Measurements from ENCODE around the gene VPS39.

Gene VPS39

DNA sequence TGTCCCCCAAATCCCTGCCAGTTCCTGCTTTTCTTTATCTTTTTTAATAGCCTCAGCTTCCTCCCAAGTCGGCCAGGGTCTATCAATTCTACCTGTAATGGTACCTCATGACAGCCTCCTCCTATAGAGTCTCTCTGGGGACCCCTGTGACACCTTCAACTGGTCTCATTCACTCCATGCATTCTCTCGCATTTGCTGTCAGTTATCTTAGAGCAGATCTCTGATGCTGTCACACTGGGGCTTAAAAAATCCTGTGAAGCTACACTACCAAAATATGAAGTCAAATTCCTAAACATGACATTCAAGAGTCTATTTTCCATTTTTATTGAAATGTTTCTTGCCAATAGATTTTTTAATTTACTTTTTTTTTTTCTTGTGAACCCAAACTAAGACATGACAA lies 5.5 kb downstream of the VPS39 start:
- no peak for DNase-seq (ENCODE audit: low read depth in 1 of 2, low spot score in 1 of 2)

DNA sequence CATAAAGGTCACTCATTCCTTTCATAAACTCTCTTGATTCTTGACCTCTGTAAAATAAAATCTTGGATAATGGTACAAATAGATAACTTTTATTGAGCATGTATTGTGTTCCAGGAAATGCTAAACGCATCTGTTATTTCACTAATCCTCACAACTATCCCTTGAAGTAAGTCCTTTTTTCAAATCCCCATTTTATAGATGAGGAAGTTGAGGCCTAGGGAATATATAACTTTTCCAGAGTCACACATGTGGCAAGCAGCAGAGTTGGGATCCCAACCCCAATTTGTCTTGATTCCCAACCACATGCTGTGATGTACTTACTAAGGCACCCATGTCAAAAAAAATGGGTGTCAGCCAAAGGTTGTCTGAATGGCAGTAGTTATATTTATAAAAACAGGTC lies 6.3 kb downstream of the VPS39 start:
- DNase-seq (ENCODE audit: low read depth in 1 of 2, low spot score in 1 of 2): no peak

GRCh38 chr15:42199126-42199525 lies 9.0 kb downstream of the VPS39 start:
- DNase-seq (ENCODE audit: low read depth in 1 of 2, low spot score in 1 of 2): no peak

- no peak for DNase-seq (ENCODE audit: low read depth in 1 of 2, low spot score in 1 of 2)
Observed at GRCh38 chr15:42198516-42198915, 9.6 kb downstream of the VPS39 start.

DNA sequence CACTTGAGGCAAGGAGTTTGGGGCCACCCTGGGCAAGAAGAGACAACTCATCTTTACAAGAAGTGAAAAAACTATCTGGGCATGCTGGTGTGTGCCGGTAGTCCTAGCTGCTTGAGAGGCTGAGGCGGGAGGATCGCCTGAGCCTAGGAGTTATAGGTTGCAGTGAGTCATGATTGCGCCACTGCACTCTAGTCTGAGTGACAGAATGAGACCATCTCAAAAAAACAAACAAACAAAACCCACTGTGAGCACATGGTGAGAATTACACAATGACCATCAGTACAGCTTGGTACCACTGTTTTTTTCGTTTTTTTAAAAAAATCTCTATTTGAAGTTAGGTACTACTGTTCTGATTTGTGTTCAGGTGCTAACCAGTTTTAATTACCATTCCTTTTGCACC lies 13.6 kb downstream of the VPS39 start:
- DNase-seq (ENCODE audit: low read depth in 1 of 2, low spot score in 1 of 2): no peak

DNA sequence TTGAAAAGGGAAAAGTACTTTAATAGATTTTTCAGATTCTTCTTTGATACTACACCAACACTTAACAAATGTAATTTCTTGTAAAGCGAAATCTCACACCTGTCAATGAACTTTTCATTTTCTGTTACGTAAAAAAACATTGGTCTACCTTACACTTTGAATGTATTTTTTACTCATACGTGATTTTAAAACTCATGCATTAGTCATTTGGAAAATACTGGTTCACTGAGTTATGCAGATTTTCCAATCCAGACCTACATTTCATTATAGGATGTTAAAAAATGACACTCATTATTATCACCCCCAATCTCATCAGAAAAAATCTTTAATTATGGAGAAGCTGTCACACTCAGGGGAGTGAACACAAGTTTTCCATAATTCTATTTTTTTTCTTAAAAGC lies 14.7 kb downstream of the VPS39 start:
- no peak for DNase-seq (ENCODE audit: low read depth in 1 of 2, low spot score in 1 of 2)

GRCh38 chr15:42191610-42192346 lies 16.3 kb downstream of the VPS39 start:
- DNase-seq (ENCODE audit: low read depth in 1 of 2, low spot score in 1 of 2): no peak

GRCh38 chr15:42190370-42190769 lies 17.7 kb downstream of the VPS39 start:
- DNase-seq (ENCODE audit: low read depth in 1 of 2, low spot score in 1 of 2): no peak

DNA sequence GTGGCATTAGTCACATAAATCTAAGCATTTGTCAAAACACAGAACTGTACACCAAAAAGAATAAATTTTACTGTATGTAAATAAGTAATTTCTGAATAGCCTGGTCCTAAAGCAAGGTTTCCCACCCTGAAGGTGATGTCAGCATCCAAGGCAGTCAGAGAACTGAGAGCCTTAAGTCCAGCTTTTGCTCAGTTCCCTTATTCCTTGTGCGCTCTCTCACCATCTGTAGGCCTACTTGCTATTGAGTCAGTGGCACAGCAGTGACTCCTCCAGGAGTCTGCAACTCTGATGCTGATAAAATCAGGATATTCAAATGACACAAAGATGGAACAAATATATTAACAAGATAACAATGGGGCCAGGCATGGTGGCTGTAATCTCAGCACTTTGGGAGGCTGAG lies 22.3 kb downstream of the VPS39 start:
- DNase-seq (ENCODE audit: low read depth in 1 of 2, low spot score in 1 of 2): no peak

- DNase-seq (ENCODE audit: low read depth in 1 of 2, low spot score in 1 of 2): no peak
Observed at GRCh38 chr15:42184736-42185135, 23.4 kb downstream of the VPS39 start.

- no peak for DNase-seq (ENCODE audit: low read depth in 1 of 2, low spot score in 1 of 2)
Observed at GRCh38 chr15:42184296-42184695, 23.8 kb downstream of the VPS39 start.

DNA sequence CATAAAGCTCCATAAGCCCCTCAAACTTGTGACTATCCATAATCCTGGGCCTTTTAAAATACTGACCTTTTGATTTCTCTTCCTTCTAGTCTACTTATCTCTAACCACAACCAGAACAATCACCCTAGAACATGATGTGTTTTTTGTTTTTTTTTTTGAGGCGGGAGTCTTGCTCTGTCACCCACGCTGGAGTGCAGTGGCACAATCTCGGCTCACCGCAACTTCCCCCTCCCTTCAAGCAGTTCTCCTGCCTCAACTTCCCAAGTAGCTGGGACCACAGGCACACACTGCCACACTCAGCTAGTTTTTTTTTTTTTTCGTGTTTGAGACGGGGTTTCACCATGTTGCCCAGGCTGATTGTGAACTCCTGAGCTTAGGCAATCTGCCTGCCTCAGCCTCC lies 25.1 kb downstream of the VPS39 start:
- no peak for DNase-seq (ENCODE audit: low read depth in 1 of 2, low spot score in 1 of 2)

- DNase-seq (ENCODE audit: low read depth in 1 of 2, low spot score in 1 of 2): no peak
Observed at GRCh38 chr15:42182328-42182886, 25.7 kb downstream of the VPS39 start.

GRCh38 chr15:42178056-42178455 lies 30.0 kb downstream of the VPS39 start:
- no peak for DNase-seq (ENCODE audit: low read depth in 1 of 2, low spot score in 1 of 2)

- no peak for DNase-seq (ENCODE audit: low read depth in 1 of 2, low spot score in 1 of 2)
Observed at GRCh38 chr15:42175671-42176070, 32.4 kb downstream of the VPS39 start.

GRCh38 chr15:42172475-42172874 lies 35.6 kb downstream of the VPS39 start:
- no peak for DNase-seq (ENCODE audit: low read depth in 1 of 2, low spot score in 1 of 2)

GRCh38 chr15:42171795-42172194 lies 36.3 kb downstream of the VPS39 start:
- no peak for DNase-seq (ENCODE audit: low read depth in 1 of 2, low spot score in 1 of 2)

GRCh38 chr15:42171122-42171521 lies 37.0 kb downstream of the VPS39 start:
- DNase-seq (ENCODE audit: low read depth in 1 of 2, low spot score in 1 of 2): no peak

DNA sequence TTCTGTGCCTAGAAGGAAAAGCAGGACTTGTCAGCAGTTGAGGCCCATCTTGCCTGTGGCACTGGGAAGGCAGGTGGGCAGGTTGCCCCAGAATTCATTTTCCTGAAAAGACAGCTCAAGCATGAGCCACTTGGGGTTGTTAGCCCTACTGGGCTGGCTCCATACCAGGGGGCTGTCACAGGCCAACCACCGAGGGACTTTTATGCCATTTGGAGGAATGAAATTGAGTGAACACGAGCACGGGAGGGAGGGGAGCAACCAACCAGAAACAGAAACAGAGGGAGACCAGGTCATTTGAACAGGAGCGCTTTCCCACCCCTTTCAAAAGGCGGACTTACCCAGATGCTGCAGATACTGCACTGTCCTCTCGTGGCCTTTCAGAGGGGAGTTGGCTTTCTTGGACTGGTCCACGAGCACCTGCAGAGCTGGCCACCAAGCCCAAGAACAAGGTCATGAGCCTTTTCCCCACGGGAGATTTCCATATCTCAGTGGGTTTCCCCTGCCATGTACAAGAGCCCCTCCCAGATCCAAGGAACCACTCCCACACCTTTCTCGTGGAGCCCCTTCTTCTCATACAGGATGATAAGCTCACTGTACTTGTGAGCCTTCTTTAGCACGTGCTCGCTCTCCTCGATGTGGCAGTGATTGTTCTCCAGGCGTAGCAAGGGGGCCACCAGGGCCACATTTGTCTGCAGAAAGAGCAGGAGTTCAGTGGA lies 41.7 kb downstream of the VPS39 start:
- DNase-seq (ENCODE audit: low read depth in 1 of 2, low spot score in 1 of 2): no peak

DNA sequence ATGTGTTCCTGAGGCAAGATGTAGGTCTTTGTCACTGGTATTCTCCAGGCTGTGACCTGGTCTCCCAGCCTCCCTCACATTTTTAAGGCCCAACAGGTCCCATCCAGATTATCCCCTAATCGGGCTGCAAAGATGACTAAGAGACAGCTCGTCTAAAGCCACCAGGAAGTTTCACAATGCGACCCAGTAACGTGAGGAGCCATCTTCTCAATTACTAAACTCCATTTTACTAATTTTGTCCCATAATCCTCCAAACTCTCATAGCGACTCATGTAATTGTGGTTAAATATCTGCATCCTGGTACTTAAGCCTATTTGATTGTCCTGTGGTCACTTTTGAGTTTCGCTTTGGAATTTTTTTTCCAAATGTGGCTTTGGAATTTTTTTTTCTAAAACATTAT lies 43.0 kb downstream of the VPS39 start:
- no peak for DNase-seq (ENCODE audit: low read depth in 1 of 2, low spot score in 1 of 2)

DNA sequence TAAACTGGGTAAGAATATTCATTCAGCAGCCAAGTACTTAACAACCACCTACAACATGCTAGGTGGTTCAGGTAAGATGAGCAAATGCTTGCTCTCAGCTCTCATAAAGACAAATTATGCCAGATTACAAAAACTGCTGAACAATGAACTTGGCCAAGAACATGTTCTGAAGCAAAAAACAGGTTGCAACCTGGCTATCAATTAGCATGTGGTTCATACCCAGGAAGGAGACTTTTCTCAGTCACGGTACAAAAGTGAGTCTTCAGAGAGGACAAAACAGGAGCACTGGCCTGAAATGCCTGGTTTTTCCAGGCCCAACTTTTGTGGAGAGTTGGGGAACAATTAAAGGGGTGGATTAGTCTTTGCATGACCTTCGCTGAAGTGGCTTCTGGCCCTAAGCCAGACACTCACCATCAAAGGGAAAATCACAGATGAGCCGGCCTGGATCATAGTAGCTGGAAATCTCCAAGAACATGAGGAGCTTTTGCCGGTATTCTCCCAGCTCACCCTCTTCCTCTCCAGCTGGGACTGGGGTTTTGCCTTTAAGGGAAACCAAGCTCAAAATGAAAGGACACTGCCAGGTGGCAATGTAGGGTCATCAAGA lies 44.1 kb downstream of the VPS39 start:
- DNase-seq (ENCODE audit: low read depth in 1 of 2, low spot score in 1 of 2): no peak

GRCh38 chr15:42163291-42163690 lies 44.8 kb downstream of the VPS39 start:
- DNase-seq (ENCODE audit: low read depth in 1 of 2, low spot score in 1 of 2): no peak
